Measurements from ENCODE around the gene PCDHGB3. TPM values are rescaled to one million over a fixed set of nuclear protein-coding genes. Genes with fewer than 3 reads are reported as not detected.

The PCDHGB3 gene
- 1.2 and 1.6 TPM in 2 replicates for total RNA-seq (2022)
- Bru-seq, nascent RNA: percentile 36 among the genes with signal in this experiment
- BruChase-seq, experiment 1, labeled RNA remaining after a 6-hour chase: percentile 64 among the genes with signal in this experiment
- percentile 56 among the genes with signal in this experiment for BruChase-seq, experiment 2, labeled RNA remaining after a 2-hour chase
- long read RNA-seq: 0 reads

DNA sequence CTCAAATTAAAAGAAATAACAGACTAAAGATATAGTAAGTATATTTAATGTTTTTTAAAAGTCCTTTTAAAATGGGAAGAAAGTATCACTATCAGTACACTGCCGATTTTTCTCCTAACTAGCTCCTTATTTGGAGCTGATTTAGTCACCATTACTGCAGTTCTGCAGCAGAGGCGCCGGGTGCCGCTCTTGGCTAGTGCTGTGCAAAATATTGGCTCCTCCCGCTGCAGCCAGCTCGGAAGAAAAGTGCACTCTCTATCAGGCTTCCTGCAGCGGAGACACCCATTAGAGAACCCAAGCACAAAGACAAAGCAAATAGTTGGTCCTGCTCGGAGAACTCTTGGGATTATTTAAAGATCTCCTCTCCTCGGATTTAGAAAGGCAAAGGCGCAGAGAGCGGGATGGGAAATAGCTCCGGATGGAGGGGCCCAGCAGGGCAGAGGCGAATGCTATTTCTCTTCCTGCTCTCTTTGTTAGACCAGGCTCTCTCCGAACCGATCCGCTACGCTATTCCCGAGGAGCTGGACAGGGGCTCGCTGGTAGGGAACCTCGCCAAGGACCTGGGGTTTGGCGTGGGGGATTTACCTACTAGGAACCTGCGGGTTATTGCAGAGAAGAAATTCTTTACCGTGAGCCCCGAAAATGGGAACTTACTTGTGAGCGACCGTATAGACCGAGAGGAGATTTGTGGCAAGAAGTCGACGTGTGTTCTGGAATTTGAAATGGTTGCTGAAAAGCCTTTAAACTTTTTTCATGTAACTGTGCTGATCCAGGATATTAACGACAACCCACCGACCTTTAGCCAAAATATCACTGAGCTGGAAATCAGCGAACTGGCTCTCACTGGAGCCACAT lies at the start of gene PCDHGB3:
PCDHGB3 (plus strand) TSS at position 249 of the 855 bp plus-strand sequence; CDS start at position 402, 153 bp downstream.
- Mint-ChIP-seq H3K4me3 (ENCODE audit: low read depth, unreplicated experiment) (peak within 1 kb of the TSS; percentile 62), H3K4me1 (ENCODE audit: low read depth, unreplicated experiment) (no peaks in the 10 kb centered on the region), H3K27ac (ENCODE audit: unreplicated experiment) (peak within 1 kb of the TSS; percentile 75), H3K36me3 (ENCODE audit: insufficient read depth, unreplicated experiment) (peaks cover 9% of the 10 kb centered on the region), H3K9me3 (ENCODE audit: low read depth, unreplicated experiment) (peaks cover 14% of the 10 kb centered on the region), H3K27me3 (ENCODE audit: unreplicated experiment) (no peaks in the 10 kb centered on the region)
- TF ChIP-seq CTCF (IDR thresholded peaks at IDR 0.05; ENCODE audit: unreplicated experiment): no peak
- CTCF ChIA-PET: interaction anchor here (0.7 to 1.4 kb wide), 8 partner anchors 105 to 321 kb away, joined by 3 to 10 read pairs (median 4); partner anchors contain the start of genes PCDHB14 and PCDHGC3
- BruUV-seq (replicated peaks): TSS peak; percentile 60
- DNase-seq: peak; percentile 41
- intact Hi-C loops (cut with micrococcal nuclease; ENCODE audit: unreplicated experiment): loop anchor here (1.0 kb wide), 1 partner anchor 191 kb away; no protein-coding TSS in a partner anchor

DNA sequence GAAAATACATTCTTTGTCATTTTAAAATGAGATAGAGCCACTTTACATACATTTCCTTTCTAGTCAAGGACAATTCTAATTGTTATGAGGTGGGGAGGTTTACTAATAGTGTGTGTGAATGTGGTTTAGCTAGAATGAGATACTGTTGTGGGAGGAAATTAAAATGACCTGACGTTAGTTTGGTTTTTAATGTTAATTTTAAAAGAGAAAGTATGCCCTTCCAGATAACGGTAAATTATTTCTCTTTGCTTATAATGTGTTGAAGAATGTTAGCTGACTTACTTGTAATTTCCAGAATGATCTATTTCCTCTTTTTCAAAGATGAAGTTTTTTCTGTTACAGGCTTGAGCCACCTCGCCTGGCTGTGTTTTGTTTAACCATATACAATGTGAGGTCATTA lies 47.8 kb upstream of the PCDHGB3 start:
- CTCF ChIA-PET: no interaction called here
- no peak for TF ChIP-seq CTCF (IDR thresholded peaks at IDR 0.05; ENCODE audit: unreplicated experiment)
- H3K4me3 Mint-ChIP-seq (ENCODE audit: low read depth, unreplicated experiment): no peak overlapping the region
- peaks cover 44% of the 10 kb centered on the region for H3K36me3 Mint-ChIP-seq (ENCODE audit: insufficient read depth, unreplicated experiment)
- DNase-seq: no peak
- H3K27me3 Mint-ChIP-seq (ENCODE audit: unreplicated experiment): no peaks in the 10 kb centered on the region
- intact Hi-C loops (cut with micrococcal nuclease; ENCODE audit: unreplicated experiment): no loop called here
- H3K27ac Mint-ChIP-seq (ENCODE audit: unreplicated experiment): no peak overlapping the region
- peaks cover 17% of the 10 kb centered on the region for H3K9me3 Mint-ChIP-seq (ENCODE audit: low read depth, unreplicated experiment)
- BruUV-seq (replicated peaks): no TSS peak
- peaks cover 8% of the 10 kb centered on the region for H3K4me1 Mint-ChIP-seq (ENCODE audit: low read depth, unreplicated experiment)

DNA sequence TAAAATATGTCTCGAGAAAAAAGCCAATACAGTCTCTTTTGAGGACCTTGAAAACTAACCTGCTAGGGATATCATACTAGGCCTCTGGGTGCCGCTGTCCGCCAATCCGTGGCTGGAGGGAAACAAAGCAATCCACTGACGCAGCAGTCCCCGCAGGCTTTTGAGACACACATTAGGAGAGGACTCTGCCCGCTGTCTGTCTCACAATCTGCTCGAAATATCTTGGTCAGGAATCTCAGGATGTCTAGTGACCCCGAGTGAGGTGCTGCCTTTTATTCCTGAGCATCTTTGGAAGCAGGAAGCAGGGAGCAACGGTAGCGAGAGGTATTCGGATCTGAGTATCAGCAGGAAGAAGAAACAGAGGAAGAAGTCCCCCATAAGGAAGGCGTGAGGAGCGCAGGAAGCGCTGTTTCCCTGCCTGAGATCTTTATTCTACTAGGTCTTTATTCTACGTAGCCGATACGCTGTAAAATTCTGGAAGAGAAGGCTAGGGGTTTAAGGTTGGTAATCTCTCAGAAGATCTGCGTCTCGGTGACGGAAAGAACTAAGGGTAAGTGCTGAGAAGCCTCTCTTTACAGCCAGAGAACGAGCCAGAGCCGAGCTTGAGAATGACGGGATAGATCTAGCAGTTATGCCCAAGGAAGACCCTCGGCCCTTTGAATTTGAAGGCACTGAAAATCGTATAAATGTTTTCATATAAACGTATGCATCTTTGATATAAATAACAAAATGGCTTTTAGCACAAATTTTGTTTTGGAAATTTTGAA lies 43.8 kb upstream of the PCDHGB3 start:
- CTCF ChIA-PET: interaction anchor here (0.7 kb wide), 1 partner anchor 158 kb away, joined by 4 read pairs; no protein-coding TSS in a partner anchor
- intact Hi-C loops (cut with micrococcal nuclease; ENCODE audit: unreplicated experiment): no loop called here
- no TSS peak for BruUV-seq (replicated peaks)
- H3K4me3 Mint-ChIP-seq (ENCODE audit: low read depth, unreplicated experiment): no peak overlapping the region
- H3K27me3 Mint-ChIP-seq (ENCODE audit: unreplicated experiment): no peaks in the 10 kb centered on the region
- H3K36me3 Mint-ChIP-seq (ENCODE audit: insufficient read depth, unreplicated experiment): peaks cover 6% of the 10 kb centered on the region
- peaks cover 10% of the 10 kb centered on the region for H3K9me3 Mint-ChIP-seq (ENCODE audit: low read depth, unreplicated experiment)
- DNase-seq: no peak
- H3K4me1 Mint-ChIP-seq (ENCODE audit: low read depth, unreplicated experiment): no peaks in the 10 kb centered on the region
- no peak overlapping the region for H3K27ac Mint-ChIP-seq (ENCODE audit: unreplicated experiment)
- TF ChIP-seq CTCF (IDR thresholded peaks at IDR 0.05; ENCODE audit: unreplicated experiment): no peak

- no peak for TF ChIP-seq CTCF (IDR thresholded peaks at IDR 0.05; ENCODE audit: unreplicated experiment)
- Mint-ChIP-seq H3K9me3 (ENCODE audit: low read depth, unreplicated experiment) (peaks cover 8% of the 10 kb centered on the region), H3K36me3 (ENCODE audit: insufficient read depth, unreplicated experiment) (no peaks in the 10 kb centered on the region), H3K4me3 (ENCODE audit: low read depth, unreplicated experiment) (no peak overlapping the region), H3K27ac (ENCODE audit: unreplicated experiment) (no peak overlapping the region), H3K27me3 (ENCODE audit: unreplicated experiment) (no peaks in the 10 kb centered on the region), H3K4me1 (ENCODE audit: low read depth, unreplicated experiment) (no peaks in the 10 kb centered on the region)
- DNase-seq: no peak
- CTCF ChIA-PET: interaction anchor here (0.9 kb wide), 1 partner anchor 10 kb away, joined by 3 read pairs; the partner anchor contains the start of gene PCDHGA2
- BruUV-seq (replicated peaks): no TSS peak
- intact Hi-C loops (cut with micrococcal nuclease; ENCODE audit: unreplicated experiment): no loop called here
Measured at GRCh38 chr5:141328231-141328630, 41.8 kb upstream of the PCDHGB3 start.

Data from Calu3 (cell line).